WTC11 (cell line): ENCODE results near the gene IRS1. TPM values are rescaled to one million over a fixed set of nuclear protein-coding genes. Genes with fewer than 3 reads are reported as not detected.
A peak's percentile ranks its signal among the peaks of the same experiment; 100 is the strongest.

Source experiments
- ATAC-seq: fragments of 200-7000 bp; cut with Tn5 transposase; 2 replicates; pipeline ENCODE4 v1.10.0; 2021; ENCODE audit warnings: mild to moderate bottlenecking, moderate library complexity
- CTCF ChIA-PET: fragments of 300-600 bp; sonication (Branson Sonifier 250); formaldehyde crosslinking; loops from one replicate; lab custom pipeline; 2021; ENCODE audit warnings: antibody characterized with exemption; lab: Charles Lee
- POLR2A ChIA-PET: fragments of 350-600 bp; sonication (Branson Sonifier 250); formaldehyde crosslinking; loops from one replicate; lab custom pipeline; 2021; ENCODE audit warnings: antibody characterized with exemption; lab: Charles Lee
- DNase-seq: peaks from one replicate; pipeline ENCODE4 v3.0.0; 2021; ENCODE audit warnings: low spot score
- H3K27ac Mint-ChIP-seq: 2 replicates; pipeline ENCODE4 v1.8.0; 2021; ENCODE audit warnings: mixed read lengths
- H3K27me3 Mint-ChIP-seq: 2 replicates; pipeline ENCODE4 v1.8.0; 2021; ENCODE audit warnings: low read depth, mild to moderate bottlenecking, moderate library complexity, mixed read lengths
- H3K36me3 Mint-ChIP-seq: 2 replicates; pipeline ENCODE4 v1.8.0; 2021; ENCODE audit warnings: mixed read lengths
- H3K4me1 Mint-ChIP-seq: 2 replicates; pipeline ENCODE4 v1.8.0; 2022; ENCODE audit warnings: mixed read lengths
- H3K4me3 Mint-ChIP-seq: 2 replicates; pipeline ENCODE4 v1.8.0; 2021; ENCODE audit warnings: mild to moderate bottlenecking, moderate library complexity, mixed read lengths
- H3K9me3 Mint-ChIP-seq: 2 replicates; pipeline ENCODE4 v1.8.0; 2021; ENCODE audit warnings: mixed read lengths
- FOXJ3 ChIP-seq: sonication (generic); formaldehyde crosslinking; IDR thresholded peaks from 2 replicates; pipeline ENCODE4 v1.9.0; 2021; ENCODE audit warnings: missing genetic modification reagents, mild to moderate bottlenecking, borderline replicate concordance
- FOXK1 ChIP-seq: sonication (generic); formaldehyde crosslinking; IDR thresholded peaks from 2 replicates; pipeline ENCODE4 v1.8.0; 2022; ENCODE audit warnings: mild to moderate bottlenecking, moderate library complexity, missing genetic modification reagents
- FOXP1 ChIP-seq: sonication (generic); formaldehyde crosslinking; IDR thresholded peaks from 2 replicates; pipeline ENCODE4 v1.8.0; 2022; ENCODE audit warnings: missing genetic modification reagents, mild to moderate bottlenecking, moderate library complexity, borderline replicate concordance
- GABPB1 ChIP-seq: sonication (generic); formaldehyde crosslinking; IDR thresholded peaks from 2 replicates; pipeline ENCODE4 v1.8.1; 2023; ENCODE audit warnings: mild to moderate bottlenecking, missing genetic modification reagents
- GTF2I ChIP-seq: fragments of 250-450 bp; sonication (Bioruptor Pico); conservative IDR thresholded peaks from 2 replicates; pipeline ENCODE4 v1.4.0; 2021; ENCODE audit warnings: mild to moderate bottlenecking
- KAT7 ChIP-seq: sonication (generic); formaldehyde crosslinking; IDR thresholded peaks from 2 replicates; pipeline ENCODE4 v1.8.1; 2023; ENCODE audit warnings: missing genetic modification reagents, mild to moderate bottlenecking, borderline replicate concordance
- NR2C2 ChIP-seq: sonication (generic); formaldehyde crosslinking; IDR thresholded peaks from 2 replicates; pipeline ENCODE4 v1.8.0; 2022; ENCODE audit warnings: mild to moderate bottlenecking, missing genetic modification reagents
- NR3C1 ChIP-seq: sonication (generic); formaldehyde crosslinking; conservative IDR thresholded peaks from 2 replicates; pipeline ENCODE4 v1.8.1; 2023; ENCODE audit warnings: low read depth, mild to moderate bottlenecking, missing genetic modification reagents
- RORB ChIP-seq: fragments of 250-450 bp; sonication (Bioruptor Pico); IDR thresholded peaks from 2 replicates; pipeline ENCODE4 v1.9.0; 2021; ENCODE audit warnings: mild to moderate bottlenecking
- SMAD4 ChIP-seq: sonication (generic); formaldehyde crosslinking; IDR thresholded peaks from 2 replicates; pipeline ENCODE4 v1.8.0; 2022; ENCODE audit warnings: mild to moderate bottlenecking, missing genetic modification reagents
- SP1 ChIP-seq: sonication (generic); formaldehyde crosslinking; conservative IDR thresholded peaks from 2 replicates; pipeline ENCODE4 v1.8.1; 2022; ENCODE audit warnings: missing genetic modification reagents
- ZNF138 ChIP-seq: sonication (generic); formaldehyde crosslinking; conservative IDR thresholded peaks from 2 replicates; pipeline ENCODE4 v1.8.1; 2022; ENCODE audit warnings: mild to moderate bottlenecking, moderate library complexity, missing genetic modification reagents
- ZNF219 ChIP-seq: sonication (generic); formaldehyde crosslinking; IDR thresholded peaks from 2 replicates; pipeline ENCODE4 v1.8.0; 2023; ENCODE audit warnings: missing genetic modification reagents, mild to moderate bottlenecking, borderline replicate concordance
- ZNF232 ChIP-seq: sonication (generic); formaldehyde crosslinking; IDR thresholded peaks from 2 replicates; pipeline ENCODE4 v1.8.0; 2022; ENCODE audit warnings: mild to moderate bottlenecking, missing genetic modification reagents
- ZNF263 ChIP-seq: sonication (generic); formaldehyde crosslinking; IDR thresholded peaks from 2 replicates; pipeline ENCODE4 v1.8.1; 2022; ENCODE audit warnings: low read depth, mild to moderate bottlenecking, moderate library complexity, missing genetic modification reagents
- ZNF423 ChIP-seq: fragments of 250-450 bp; sonication (Bioruptor Pico); IDR thresholded peaks from 2 replicates; pipeline ENCODE4 v2.1.2; 2022; ENCODE audit warnings: mild to moderate bottlenecking, moderate library complexity
- total RNA-seq: library from RNA; stranded (reverse); gene quantifications from 3 replicates; pipeline ENCODE4 v1.2.3, GENCODE V29; 2021
- TF ChIP-seq, protein P1 (sequence below): sonication (generic); formaldehyde crosslinking; IDR thresholded peaks from 2 replicates; pipeline ENCODE4 v1.8.0; 2022; ENCODE audit warnings: missing genetic modification reagents
- TF ChIP-seq, protein P2 (sequence below): sonication (generic); formaldehyde crosslinking; IDR thresholded peaks from 2 replicates; pipeline ENCODE4 v1.8.0; 2023; ENCODE audit warnings: mild to moderate bottlenecking, missing genetic modification reagents
- TF ChIP-seq, protein P3 (sequence below): sonication (generic); formaldehyde crosslinking; IDR thresholded peaks from 2 replicates; pipeline ENCODE4 v1.8.1; 2022; ENCODE audit warnings: low read depth, mild to moderate bottlenecking, moderate library complexity, missing genetic modification reagents, borderline replicate concordance
- TF ChIP-seq, protein P4 (sequence below): sonication (generic); formaldehyde crosslinking; IDR thresholded peaks from 2 replicates; pipeline ENCODE4 v1.8.0; 2022; ENCODE audit warnings: mild to moderate bottlenecking, missing genetic modification reagents
- TF ChIP-seq, protein P5 (sequence below): sonication (generic); formaldehyde crosslinking; IDR thresholded peaks from 2 replicates; pipeline ENCODE4 v1.8.1; 2022; ENCODE audit warnings: mild to moderate bottlenecking, missing genetic modification reagents, moderate library complexity, borderline replicate concordance
- TF ChIP-seq, protein P6 (sequence below): sonication (generic); formaldehyde crosslinking; IDR thresholded peaks from 2 replicates; pipeline ENCODE4 v1.8.1; 2023; ENCODE audit warnings: mild to moderate bottlenecking, missing genetic modification reagents

Gene IRS1
- total RNA-seq, 1 experiment from 2014 or later, result 22.9 TPM

DNA sequence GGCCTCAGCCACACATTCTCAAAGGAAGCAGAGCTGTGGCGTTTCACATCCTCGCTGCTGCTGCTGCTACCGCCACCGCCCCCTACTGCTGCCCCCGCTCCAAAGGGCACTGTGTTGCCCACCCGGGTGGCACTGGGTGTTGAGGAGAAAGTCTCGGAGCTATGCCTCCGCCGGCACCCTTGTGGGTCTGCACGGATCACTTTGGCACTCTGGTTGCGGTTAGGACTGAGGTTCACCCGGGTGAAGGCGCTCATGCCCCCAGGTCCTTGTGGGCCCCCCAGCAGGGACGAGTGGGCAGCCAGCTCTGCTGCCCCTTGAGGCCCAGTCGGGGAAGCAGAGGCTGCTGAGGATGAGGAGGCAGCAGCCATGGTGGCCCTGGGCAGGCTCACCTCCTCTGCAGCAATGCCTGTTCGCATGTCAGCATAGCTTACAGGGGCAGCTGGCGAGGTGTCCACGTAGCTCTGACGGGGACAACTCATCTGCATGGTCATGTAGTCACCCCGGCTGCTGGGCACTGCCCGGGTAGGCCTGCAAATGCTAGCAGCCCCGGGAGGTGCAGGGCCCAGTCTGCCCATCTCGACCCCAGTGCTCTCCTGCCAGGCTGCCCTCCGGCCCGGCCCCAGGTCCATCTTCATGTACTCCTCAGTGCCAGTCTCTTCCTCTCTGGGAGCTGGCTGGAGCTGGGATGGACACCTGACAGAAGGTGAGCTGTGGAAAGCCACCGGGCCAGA, 4.2 kb downstream of the IRS1 start:
- no peaks in the 10 kb centered on the region for H3K9me3 Mint-ChIP-seq
- ChIA-PET POLR2A (no interaction called here), CTCF (interaction anchor here (0.8 to 1.5 kb wide), 3 partner anchors 40 to 1127 kb away, joined by 3 to 5 read pairs (median 3); no protein-coding TSS in a partner anchor)
- no peak for DNase-seq
- TF ChIP-seq FOXP1 (CRISPR knock-in tag), result peak; percentile 66; the same call in 1 of the 2 replicates
- TF ChIP-seq, protein P1, sequence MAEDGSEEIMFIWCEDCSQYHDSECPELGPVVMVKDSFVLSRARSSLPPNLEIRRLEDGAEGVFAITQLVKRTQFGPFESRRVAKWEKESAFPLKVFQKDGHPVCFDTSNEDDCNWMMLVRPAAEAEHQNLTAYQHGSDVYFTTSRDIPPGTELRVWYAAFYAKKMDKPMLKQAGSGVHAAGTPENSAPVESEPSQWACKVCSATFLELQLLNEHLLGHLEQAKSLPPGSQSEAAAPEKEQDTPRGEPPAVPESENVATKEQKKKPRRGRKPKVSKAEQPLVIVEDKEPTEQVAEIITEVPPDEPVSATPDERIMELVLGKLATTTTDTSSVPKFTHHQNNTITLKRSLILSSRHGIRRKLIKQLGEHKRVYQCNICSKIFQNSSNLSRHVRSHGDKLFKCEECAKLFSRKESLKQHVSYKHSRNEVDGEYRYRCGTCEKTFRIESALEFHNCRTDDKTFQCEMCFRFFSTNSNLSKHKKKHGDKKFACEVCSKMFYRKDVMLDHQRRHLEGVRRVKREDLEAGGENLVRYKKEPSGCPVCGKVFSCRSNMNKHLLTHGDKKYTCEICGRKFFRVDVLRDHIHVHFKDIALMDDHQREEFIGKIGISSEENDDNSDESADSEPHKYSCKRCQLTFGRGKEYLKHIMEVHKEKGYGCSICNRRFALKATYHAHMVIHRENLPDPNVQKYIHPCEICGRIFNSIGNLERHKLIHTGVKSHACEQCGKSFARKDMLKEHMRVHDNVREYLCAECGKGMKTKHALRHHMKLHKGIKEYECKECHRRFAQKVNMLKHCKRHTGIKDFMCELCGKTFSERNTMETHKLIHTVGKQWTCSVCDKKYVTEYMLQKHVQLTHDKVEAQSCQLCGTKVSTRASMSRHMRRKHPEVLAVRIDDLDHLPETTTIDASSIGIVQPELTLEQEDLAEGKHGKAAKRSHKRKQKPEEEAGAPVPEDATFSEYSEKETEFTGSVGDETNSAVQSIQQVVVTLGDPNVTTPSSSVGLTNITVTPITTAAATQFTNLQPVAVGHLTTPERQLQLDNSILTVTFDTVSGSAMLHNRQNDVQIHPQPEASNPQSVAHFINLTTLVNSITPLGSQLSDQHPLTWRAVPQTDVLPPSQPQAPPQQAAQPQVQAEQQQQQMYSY (CRISPR knock-in tag), result no peak
- TF ChIP-seq SMAD4 (CRISPR knock-in tag), result no peak
- H3K27me3 Mint-ChIP-seq, result no peaks in the 10 kb centered on the region
- H3K36me3 Mint-ChIP-seq, result peaks cover 16% of the 10 kb centered on the region
- 0 out of 2 replicates have a peak overlapping the region, but pooled peaks have one; percentile 75 for H3K4me3 Mint-ChIP-seq
- peaks cover 62% of the 10 kb centered on the region for H3K4me1 Mint-ChIP-seq
- H3K27ac Mint-ChIP-seq, result no peak overlapping the region
- ATAC-seq, result no peak

DNA sequence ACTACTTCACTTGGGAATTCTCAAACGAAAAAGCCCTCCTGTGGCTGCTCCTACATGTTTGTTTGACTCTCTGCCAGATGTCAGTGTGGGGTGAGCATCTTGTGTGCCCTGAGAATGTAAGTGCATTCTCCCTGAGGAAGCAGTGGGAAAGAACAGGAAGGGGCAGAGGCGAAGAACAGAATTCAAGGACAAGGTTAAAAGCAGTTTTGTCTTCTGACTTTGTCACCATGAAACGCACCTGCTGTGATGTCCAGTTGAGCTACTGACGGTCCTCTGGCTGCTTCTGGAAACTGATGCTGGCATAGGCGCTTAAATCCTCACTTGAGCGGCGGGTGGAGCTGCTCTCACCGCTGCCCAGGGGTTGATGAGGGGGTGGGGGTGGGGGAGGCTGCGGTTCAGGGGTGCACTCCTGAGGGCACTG, 4.9 kb downstream of the IRS1 start:
- Mint-ChIP-seq H3K36me3 (peaks cover 16% of the 10 kb centered on the region), H3K27me3 (no peaks in the 10 kb centered on the region), H3K4me3 (peak overlapping the region; percentile 75), H3K27ac (peak overlapping the region; percentile 72), H3K9me3 (no peaks in the 10 kb centered on the region), H3K4me1 (peaks cover 66% of the 10 kb centered on the region)
- POLR2A ChIA-PET, result interaction anchor here (0.6 kb wide), 1 partner anchor 112 kb away, joined by 4 read pairs; no protein-coding TSS in a partner anchor
- no peak for DNase-seq
- ATAC-seq, result no peak
- TF ChIP-seq, protein P2, sequence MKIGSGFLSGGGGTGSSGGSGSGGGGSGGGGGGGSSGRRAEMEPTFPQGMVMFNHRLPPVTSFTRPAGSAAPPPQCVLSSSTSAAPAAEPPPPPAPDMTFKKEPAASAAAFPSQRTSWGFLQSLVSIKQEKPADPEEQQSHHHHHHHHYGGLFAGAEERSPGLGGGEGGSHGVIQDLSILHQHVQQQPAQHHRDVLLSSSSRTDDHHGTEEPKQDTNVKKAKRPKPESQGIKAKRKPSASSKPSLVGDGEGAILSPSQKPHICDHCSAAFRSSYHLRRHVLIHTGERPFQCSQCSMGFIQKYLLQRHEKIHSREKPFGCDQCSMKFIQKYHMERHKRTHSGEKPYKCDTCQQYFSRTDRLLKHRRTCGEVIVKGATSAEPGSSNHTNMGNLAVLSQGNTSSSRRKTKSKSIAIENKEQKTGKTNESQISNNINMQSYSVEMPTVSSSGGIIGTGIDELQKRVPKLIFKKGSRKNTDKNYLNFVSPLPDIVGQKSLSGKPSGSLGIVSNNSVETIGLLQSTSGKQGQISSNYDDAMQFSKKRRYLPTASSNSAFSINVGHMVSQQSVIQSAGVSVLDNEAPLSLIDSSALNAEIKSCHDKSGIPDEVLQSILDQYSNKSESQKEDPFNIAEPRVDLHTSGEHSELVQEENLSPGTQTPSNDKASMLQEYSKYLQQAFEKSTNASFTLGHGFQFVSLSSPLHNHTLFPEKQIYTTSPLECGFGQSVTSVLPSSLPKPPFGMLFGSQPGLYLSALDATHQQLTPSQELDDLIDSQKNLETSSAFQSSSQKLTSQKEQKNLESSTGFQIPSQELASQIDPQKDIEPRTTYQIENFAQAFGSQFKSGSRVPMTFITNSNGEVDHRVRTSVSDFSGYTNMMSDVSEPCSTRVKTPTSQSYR (CRISPR knock-in tag), result no peak
- TF ChIP-seq NR3C1 (CRISPR knock-in tag), result no peak
- no peak for TF ChIP-seq KAT7 (CRISPR knock-in tag)
- no peak for TF ChIP-seq FOXJ3 (CRISPR knock-in tag)
- TF ChIP-seq, protein P3, sequence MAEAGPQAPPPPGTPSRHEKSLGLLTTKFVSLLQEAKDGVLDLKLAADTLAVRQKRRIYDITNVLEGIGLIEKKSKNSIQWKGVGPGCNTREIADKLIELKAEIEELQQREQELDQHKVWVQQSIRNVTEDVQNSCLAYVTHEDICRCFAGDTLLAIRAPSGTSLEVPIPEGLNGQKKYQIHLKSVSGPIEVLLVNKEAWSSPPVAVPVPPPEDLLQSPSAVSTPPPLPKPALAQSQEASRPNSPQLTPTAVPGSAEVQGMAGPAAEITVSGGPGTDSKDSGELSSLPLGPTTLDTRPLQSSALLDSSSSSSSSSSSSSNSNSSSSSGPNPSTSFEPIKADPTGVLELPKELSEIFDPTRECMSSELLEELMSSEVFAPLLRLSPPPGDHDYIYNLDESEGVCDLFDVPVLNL (CRISPR knock-in tag), result no peak
- no peak for TF ChIP-seq RORB (CRISPR knock-in tag)
- TF ChIP-seq ZNF263 (CRISPR knock-in tag), result no peak
- TF ChIP-seq, protein P4, sequence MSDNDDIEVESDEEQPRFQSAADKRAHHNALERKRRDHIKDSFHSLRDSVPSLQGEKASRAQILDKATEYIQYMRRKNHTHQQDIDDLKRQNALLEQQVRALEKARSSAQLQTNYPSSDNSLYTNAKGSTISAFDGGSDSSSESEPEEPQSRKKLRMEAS (CRISPR knock-in tag), result no peak
- no peak for TF ChIP-seq SP1
- TF ChIP-seq, protein P5, sequence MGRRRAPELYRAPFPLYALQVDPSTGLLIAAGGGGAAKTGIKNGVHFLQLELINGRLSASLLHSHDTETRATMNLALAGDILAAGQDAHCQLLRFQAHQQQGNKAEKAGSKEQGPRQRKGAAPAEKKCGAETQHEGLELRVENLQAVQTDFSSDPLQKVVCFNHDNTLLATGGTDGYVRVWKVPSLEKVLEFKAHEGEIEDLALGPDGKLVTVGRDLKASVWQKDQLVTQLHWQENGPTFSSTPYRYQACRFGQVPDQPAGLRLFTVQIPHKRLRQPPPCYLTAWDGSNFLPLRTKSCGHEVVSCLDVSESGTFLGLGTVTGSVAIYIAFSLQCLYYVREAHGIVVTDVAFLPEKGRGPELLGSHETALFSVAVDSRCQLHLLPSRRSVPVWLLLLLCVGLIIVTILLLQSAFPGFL (CRISPR knock-in tag), result no peak
- no peak for TF ChIP-seq GABPB1 (CRISPR knock-in tag)
- no peak for TF ChIP-seq ZNF232 (CRISPR knock-in tag)
- TF ChIP-seq ZNF138 (CRISPR knock-in tag), result no peak
- TF ChIP-seq, protein P6, sequence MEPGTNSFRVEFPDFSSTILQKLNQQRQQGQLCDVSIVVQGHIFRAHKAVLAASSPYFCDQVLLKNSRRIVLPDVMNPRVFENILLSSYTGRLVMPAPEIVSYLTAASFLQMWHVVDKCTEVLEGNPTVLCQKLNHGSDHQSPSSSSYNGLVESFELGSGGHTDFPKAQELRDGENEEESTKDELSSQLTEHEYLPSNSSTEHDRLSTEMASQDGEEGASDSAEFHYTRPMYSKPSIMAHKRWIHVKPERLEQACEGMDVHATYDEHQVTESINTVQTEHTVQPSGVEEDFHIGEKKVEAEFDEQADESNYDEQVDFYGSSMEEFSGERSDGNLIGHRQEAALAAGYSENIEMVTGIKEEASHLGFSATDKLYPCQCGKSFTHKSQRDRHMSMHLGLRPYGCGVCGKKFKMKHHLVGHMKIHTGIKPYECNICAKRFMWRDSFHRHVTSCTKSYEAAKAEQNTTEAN (CRISPR knock-in tag), result no peak
- no peak for TF ChIP-seq FOXK1 (CRISPR knock-in tag)
- no peak for TF ChIP-seq ZNF219
- TF ChIP-seq ZNF423 (CRISPR knock-in tag), result no peak
- TF ChIP-seq NR2C2 (CRISPR knock-in tag), result no peak
- TF ChIP-seq GTF2I (CRISPR knock-in tag), result no peak
- CTCF ChIA-PET, result interaction anchor here (0.8 to 1.5 kb wide), 2 partner anchors 40 to 1126 kb away, joined by 3 to 5 read pairs; no protein-coding TSS in a partner anchor
